GM18511 (cell line): Measurements from ENCODE around the gene SIK3.
A peak's percentile ranks its signal among the peaks of the same experiment; 100 is the strongest.

Source experiments
- ATAC-seq: cut with Tn5 transposase; IDR thresholded peaks from one replicate; pipeline ENCODE4 v1.9.1; 2021; ENCODE audit warnings: mild to moderate bottlenecking, moderate library complexity; ENCODE audit not compliant: unreplicated experiment

Gene SIK3

DNA sequence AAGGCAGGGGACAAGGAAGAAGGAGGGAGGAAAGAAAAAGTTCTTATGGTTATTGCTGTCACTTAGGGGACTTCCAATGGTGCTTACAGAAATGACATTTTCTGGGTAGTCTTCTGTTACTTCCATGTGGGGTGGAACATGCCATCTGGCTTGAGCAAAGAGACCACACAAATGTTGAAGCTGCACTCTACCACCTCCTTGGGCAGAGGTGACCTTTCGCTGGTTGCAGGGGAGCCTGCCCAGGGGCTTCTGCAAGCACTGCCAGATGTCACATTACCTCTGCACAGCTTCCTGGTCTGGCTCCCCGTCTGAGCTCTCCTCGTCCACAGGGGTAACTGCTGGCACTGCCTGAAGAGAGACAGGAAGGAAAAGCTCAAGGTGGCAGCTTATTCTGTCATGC lies 228.2 kb downstream of the SIK3 start:
- no peak for ATAC-seq

- no peak for ATAC-seq
Measured at GRCh38 chr11:116869610-116870009, 228.6 kb downstream of the SIK3 start.

DNA sequence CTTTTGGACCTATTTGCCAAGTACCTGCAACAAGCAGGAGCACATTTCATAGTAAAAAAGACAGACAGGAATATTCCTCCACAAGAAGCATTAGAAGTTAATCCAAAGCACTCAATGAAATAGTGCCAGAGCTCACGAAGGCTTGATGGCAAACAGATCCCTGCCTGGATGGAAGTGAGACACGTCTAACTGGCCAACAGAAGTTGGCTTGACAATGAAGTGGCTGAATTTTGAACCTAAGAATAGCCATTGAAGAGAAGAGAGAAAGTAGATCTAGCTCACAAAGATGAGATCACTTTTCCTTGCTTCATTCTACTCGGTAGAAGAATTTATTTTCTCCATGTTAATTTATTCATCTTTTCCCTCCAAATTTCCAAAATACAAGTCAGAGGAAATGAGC lies 230.2 kb downstream of the SIK3 start:
- no peak for ATAC-seq

DNA sequence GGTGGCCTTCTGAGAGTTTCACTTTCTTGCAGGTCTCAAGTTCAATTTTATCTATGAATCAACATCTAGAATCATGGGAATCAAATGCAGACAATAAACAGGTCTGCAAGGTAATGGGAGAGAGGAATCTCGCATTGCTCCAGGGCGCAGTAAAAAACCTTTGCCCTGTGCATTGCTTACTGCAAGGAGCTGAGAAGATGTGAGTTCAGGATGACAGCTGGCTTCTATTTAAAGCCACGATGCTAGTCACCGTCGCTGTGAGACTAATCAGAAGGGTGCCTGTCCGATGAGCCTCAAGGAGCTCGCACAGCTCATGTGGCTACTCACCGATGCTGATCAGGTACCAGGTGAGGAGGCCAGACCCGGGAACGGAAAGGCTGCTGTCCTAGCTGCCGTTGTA lies 230.6 kb downstream of the SIK3 start:
- no peak for ATAC-seq

GRCh38 chr11:116866804-116867455 lies 231.3 kb downstream of the SIK3 start:
- no peak for ATAC-seq

- no peak for ATAC-seq
Measured at GRCh38 chr11:116865696-116866095, 232.5 kb downstream of the SIK3 start.

GRCh38 chr11:116864531-116864930 lies 233.7 kb downstream of the SIK3 start:
- ATAC-seq, result no peak

DNA sequence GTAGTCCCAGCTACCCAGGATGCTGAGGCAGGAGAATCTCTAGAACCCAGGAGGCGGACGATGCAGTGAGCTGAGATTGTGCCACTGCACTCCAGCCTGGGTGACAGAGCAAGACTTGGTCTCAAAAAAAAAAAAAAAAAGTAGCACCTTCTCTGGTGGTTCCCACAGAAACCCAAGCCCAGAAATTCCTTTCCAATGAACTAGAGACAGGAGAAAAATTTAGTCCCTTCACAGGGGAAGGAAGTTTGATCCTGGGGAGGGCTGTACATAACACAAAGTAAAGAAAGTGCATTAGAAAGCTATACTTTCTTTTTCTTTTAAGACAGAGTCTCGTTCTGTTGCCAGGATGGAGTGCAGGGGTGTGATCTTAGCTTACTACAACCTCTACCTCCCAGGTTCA lies 235.3 kb downstream of the SIK3 start:
- no peak for ATAC-seq

DNA sequence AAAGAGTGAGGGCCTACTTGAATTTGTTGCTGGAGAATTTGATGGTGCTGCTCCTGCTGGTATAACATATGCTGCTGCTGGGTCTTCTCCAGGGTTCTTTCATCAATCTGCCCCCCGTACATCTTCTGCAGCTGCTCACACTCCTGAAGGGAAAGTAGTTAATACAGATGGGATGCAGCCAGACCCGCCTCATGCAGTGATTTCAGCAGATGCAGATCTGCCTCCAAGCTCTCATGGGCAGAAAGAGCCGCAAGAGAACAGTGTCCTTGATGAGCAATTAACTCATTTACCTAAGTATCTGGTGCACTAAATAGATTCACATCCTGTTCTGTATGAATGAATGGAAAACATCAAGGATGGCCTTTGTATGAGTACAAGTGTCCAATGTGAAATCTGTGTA lies 236.0 kb downstream of the SIK3 start:
- no peak for ATAC-seq

GRCh38 chr11:116861539-116861938 lies 236.7 kb downstream of the SIK3 start:
- no peak for ATAC-seq

- ATAC-seq, result no peak
Measured at GRCh38 chr11:116860303-116860702, 237.9 kb downstream of the SIK3 start.

GRCh38 chr11:116859175-116859574 lies 239.1 kb downstream of the SIK3 start:
- no peak for ATAC-seq

DNA sequence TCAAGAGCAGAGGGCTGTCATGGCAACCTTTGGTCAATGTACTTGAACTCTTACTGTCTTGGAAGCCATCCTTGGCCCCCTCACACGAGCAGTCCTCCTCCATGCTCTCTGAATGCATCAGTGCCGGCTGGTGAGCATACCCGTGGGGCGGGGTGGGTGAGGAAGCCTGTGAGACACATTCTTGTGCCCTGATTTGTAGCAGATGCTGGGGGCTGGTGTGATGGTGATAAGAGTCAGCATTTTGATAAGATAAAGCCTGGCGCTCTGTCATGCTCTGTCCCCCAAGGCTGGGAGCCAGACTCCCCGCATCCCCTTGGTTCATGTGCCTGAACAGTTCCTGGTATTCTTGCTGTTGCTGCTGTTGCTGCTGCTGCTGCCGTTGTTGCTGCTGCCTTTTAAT lies 240.3 kb downstream of the SIK3 start:
- ATAC-seq, result no peak

DNA sequence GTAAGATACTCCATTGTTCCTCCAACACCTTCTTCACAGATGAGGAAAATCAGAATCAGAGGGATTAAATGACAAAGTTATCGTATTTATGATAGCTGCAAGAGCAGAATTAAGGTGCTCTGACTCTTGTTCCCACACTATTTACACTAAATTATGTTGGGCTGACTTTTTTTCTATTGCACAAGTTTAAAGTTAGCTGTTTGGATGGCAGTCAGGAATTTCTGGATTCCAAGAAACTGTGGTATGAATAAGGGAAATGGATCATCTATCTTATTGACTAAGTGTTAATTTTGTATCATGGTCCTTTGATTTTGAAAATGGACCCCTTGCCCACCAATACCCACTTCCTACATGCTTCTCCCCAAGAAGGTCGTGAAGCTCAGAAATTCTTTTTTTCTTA lies 240.9 kb downstream of the SIK3 start:
- ATAC-seq, result no peak

DNA sequence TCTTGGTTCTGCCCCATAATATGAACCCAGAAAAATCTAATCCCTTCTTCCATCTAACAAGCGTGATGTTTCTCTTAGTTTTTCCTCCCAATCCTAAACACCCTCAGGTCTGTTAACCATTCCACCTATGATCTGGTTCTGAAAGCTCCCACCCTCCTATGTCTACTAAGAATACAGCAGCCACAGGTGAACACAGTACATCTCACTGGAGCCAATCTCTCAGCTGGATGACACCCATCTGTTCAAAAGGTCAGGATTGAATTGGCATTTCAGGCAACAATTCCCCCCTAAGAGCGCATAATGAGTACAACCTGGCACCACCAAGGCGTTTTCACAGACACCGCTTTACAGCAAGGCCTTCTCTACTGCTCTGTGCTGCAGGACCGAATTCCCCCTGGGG lies 241.8 kb downstream of the SIK3 start:
- ATAC-seq, result no peak

DNA sequence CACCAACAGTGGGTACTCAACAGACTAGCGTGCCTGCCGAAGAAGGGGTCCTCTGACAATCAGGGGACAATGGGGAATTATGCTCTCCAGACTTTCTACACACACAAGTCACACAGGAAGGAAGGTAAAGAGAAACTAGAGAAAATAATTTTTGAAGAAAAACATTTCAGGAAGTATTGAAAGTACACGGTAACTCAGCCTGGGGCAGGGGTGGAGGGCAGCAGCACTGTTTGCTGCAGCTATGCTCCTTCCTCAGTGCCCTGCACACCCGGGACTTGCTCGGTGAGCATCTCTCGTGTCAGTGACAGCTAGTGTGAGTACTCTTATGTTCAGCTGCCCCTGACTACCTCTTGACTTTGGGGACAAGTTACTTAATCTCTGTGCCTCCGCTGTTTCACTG lies 242.8 kb downstream of the SIK3 start:
- ATAC-seq, result no peak

DNA sequence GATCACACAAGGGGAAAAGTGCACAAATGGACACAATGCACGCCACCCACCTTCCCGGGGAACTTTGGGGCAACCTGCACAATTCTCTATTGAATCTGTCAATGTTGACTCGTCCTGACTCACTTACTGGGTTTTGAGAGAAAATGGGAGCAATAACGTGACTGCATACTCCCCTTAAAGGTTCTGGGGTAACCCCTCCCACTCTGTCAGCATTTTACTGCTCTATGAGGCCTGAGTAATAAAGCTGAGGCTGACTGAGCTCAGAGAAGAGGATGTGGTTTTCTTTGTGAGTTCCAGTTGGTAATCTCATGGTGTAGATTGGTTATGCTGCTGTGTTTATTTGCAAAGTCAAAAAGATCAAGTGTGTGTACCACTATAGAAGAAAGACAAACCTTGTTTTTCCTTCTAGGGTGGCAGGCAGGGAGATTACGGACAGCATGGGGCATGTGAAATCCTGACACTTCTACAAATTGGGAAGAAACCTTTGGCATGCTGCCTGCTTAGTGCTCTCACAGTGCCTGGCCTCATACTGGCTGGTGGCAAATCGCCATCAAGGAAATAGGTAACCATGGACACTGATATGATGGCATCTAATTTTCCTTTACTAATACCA lies 244.7 kb downstream of the SIK3 start:
- ATAC-seq, result peak; percentile 96

DNA sequence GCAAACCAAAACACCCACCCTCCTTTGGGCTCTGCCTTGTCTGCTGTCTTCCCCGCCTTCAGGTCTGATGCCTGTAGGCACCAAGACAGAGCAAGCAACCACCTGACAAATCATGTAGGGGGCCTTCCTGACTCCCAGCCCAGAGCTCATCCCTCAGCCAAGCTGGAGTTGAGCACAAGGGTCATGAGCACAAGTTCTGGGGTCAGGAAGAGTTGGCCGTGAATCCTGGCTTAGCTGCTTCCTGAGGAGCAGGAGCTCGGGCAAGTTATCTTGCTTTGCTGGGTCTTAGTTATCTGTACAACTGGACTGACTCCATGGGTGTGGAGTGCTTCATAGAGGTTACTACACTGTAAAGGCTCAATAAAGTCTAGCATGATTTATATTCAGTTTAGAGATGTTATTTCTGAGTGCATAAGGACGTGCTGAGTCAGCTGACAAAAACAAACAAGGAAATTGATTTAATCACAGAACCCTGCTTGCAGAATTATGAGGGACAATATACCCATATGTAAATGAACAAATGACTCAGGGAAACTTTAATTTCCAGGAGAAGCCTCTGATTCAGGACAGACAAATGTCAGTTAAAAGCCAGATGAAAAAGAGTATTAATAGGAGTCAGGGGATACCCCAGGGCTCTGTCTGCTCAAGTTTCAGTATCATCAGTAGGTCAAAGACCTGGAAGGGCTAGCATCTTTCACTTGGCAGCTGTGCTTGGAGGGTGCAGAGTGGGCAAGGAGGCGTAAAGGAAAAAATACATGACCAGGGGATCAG lies 245.8 kb downstream of the SIK3 start:
- no peak for ATAC-seq

- no peak for ATAC-seq
Measured at GRCh38 chr11:116851626-116852025, 246.6 kb downstream of the SIK3 start.

GRCh38 chr11:116849486-116849885 lies 248.7 kb downstream of the SIK3 start:
- ATAC-seq, result no peak

DNA sequence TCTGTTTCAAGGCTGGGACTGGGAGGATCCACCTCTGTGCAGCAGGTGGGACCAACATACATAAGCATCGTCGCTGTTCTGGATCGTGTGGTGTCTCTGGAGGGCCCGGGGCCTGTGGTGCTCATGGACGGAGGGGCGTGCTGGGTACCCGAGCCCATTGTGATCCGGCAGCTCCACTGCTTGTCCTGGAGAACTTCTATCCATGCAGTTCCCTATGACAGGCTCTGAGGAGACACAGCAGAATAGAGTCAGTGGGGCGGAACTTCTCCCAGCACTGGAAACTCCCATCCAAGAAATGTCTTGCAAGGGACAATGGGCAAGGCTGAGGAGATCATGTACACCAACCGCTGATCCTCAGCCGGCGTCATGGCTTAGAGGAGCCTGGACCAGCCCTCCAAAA lies 249.2 kb downstream of the SIK3 start:
- no peak for ATAC-seq

DNA sequence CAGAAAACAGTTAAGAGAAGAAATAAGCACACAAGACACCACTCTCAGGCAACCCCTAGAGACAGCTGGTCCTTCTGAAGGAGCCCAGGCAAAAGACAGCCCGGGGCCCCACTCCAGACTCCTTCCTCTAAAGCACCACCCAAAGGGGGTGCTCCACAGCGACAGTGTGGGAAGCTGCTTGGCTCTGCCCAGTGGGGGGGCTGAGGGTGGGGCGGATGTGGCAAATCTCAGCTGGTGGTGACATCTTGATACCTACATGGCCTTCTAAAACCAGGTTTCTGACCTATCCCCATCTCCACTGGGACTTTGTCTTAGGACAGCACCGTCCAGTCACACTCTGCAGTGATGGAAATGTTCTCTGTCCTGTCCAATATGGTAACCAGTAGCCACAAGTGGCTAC lies 250.6 kb downstream of the SIK3 start:
- ATAC-seq, result no peak
